SK-N-SH (cell line): Measurements from ENCODE around the gene SLC25A51.

Source experiments
- FOXJ3 ChIP-seq: sonication (generic); formaldehyde crosslinking; IDR thresholded peaks from 2 replicates; pipeline ENCODE4 v1.5.1; 2020; ENCODE audit warnings: mild to moderate bottlenecking, missing genetic modification reagents
- MXI1 ChIP-seq: IDR thresholded peaks from 2 replicates; pipeline ENCODE4 v1.6.1; 2012; ENCODE audit warnings: mild to moderate bottlenecking, low read depth, low read length, improper control_type of control experiment
- POLR2AphosphoS5 ChIP-seq: IDR thresholded peaks from 2 replicates; pipeline ENCODE4 v1.6.1; 2012; ENCODE audit warnings: low read depth, low read length
- TF ChIP-seq, protein P1 (sequence below): IDR thresholded peaks from 2 replicates; pipeline ENCODE4 v1.4.0; 2012; ENCODE audit warnings: low read depth
- TF ChIP-seq, protein P2 (sequence below): fragments of 200-600 bp; sonication (generic); IDR thresholded peaks from 2 replicates; pipeline ENCODE4 v1.6.1; 2017; ENCODE audit warnings: antibody characterized with exemption, mild to moderate bottlenecking, moderate library complexity
- TF ChIP-seq, protein P3 (sequence below): IDR thresholded peaks from 2 replicates; pipeline ENCODE4 v1.4.0; 2012; ENCODE audit warnings: low read depth, borderline replicate concordance

DNA sequence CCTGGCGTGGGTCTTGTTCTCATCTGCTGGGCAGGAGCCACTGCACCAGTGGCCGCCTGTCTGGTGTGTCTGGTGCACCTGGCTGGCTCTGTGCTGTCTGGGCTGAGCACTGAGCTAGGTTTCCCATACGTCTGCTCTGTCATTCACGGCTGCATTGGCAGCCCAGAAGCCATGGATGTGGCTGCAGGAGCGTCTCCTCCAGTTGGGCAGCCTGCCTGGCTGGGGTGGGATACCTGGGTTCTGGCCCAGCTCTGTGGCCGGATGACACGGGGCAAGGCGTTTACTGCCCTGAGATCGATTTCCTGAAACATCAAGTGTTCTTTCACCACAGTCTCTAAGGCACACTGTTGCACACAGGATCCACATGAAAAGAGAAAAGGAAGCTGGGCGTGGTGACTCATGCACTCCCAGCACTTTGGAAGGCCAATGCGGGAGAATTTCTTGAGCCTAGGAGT is 25.5 kb upstream of the SLC25A51 start:
- no peak for TF ChIP-seq FOXJ3
- TF ChIP-seq, protein P1, sequence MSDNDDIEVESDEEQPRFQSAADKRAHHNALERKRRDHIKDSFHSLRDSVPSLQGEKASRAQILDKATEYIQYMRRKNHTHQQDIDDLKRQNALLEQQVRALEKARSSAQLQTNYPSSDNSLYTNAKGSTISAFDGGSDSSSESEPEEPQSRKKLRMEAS = no peak; the same call in 1 of the 2 replicates
- TF ChIP-seq, protein P2, sequence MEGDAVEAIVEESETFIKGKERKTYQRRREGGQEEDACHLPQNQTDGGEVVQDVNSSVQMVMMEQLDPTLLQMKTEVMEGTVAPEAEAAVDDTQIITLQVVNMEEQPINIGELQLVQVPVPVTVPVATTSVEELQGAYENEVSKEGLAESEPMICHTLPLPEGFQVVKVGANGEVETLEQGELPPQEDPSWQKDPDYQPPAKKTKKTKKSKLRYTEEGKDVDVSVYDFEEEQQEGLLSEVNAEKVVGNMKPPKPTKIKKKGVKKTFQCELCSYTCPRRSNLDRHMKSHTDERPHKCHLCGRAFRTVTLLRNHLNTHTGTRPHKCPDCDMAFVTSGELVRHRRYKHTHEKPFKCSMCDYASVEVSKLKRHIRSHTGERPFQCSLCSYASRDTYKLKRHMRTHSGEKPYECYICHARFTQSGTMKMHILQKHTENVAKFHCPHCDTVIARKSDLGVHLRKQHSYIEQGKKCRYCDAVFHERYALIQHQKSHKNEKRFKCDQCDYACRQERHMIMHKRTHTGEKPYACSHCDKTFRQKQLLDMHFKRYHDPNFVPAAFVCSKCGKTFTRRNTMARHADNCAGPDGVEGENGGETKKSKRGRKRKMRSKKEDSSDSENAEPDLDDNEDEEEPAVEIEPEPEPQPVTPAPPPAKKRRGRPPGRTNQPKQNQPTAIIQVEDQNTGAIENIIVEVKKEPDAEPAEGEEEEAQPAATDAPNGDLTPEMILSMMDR = no peak
- TF ChIP-seq POLR2AphosphoS5 = no peak
- no peak for TF ChIP-seq MXI1
- TF ChIP-seq, protein P3, sequence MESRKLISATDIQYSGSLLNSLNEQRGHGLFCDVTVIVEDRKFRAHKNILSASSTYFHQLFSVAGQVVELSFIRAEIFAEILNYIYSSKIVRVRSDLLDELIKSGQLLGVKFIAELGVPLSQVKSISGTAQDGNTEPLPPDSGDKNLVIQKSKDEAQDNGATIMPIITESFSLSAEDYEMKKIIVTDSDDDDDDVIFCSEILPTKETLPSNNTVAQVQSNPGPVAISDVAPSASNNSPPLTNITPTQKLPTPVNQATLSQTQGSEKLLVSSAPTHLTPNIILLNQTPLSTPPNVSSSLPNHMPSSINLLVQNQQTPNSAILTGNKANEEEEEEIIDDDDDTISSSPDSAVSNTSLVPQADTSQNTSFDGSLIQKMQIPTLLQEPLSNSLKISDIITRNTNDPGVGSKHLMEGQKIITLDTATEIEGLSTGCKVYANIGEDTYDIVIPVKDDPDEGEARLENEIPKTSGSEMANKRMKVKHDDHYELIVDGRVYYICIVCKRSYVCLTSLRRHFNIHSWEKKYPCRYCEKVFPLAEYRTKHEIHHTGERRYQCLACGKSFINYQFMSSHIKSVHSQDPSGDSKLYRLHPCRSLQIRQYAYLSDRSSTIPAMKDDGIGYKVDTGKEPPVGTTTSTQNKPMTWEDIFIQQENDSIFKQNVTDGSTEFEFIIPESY = no peak
